Stimulated activated naive CD8-positive, alpha-beta T cell treated with anti-CD3 and anti-CD28 coated beads, Interleukin-15, Interleukin-2, amounts not matched to agents 100 ng/mL and 50 ng/mL, for 24 hours (primary cell): ENCODE data around the gene DOCK3.
"Not testable (repeated sequence)": the region's sequence is repeated elsewhere in the genome, so short reads cannot be mapped to it uniquely, and the experiment has no call there.

ENCODE experiments used
- H3K27ac Mint-ChIP-seq: one replicate; pipeline ENCODE4 v1.8.0; 2021; ENCODE audit warnings: mild to moderate bottlenecking, mixed read lengths
- H3K27me3 Mint-ChIP-seq: one replicate; pipeline ENCODE4 v1.8.0; 2021; ENCODE audit warnings: mixed read lengths
- H3K36me3 Mint-ChIP-seq: one replicate; pipeline ENCODE4 v1.8.0; 2021; ENCODE audit warnings: low read depth, mixed read lengths
- H3K4me1 Mint-ChIP-seq: one replicate; pipeline ENCODE4 v1.8.0; 2021; ENCODE audit warnings: low read depth, mixed read lengths
- H3K4me3 Mint-ChIP-seq: one replicate; pipeline ENCODE4 v1.8.0; 2021; ENCODE audit warnings: mild to moderate bottlenecking, mixed read lengths
- H3K9me3 Mint-ChIP-seq: one replicate; pipeline ENCODE4 v1.8.0; 2021; ENCODE audit warnings: mixed read lengths

The DOCK3 gene

GRCh38 chr3:51276046-51276445, 601.3 kb downstream of the DOCK3 start:
- H3K9me3 Mint-ChIP-seq, result no peaks in the 10 kb centered on the region
- H3K27me3 Mint-ChIP-seq, result no peaks in the 10 kb centered on the region
- H3K4me1 Mint-ChIP-seq, result peaks cover 9% of the 10 kb centered on the region
- no peaks in the 10 kb centered on the region for H3K36me3 Mint-ChIP-seq
- no peak overlapping the region for H3K4me3 Mint-ChIP-seq
- H3K27ac Mint-ChIP-seq, result no peak overlapping the region

DNA sequence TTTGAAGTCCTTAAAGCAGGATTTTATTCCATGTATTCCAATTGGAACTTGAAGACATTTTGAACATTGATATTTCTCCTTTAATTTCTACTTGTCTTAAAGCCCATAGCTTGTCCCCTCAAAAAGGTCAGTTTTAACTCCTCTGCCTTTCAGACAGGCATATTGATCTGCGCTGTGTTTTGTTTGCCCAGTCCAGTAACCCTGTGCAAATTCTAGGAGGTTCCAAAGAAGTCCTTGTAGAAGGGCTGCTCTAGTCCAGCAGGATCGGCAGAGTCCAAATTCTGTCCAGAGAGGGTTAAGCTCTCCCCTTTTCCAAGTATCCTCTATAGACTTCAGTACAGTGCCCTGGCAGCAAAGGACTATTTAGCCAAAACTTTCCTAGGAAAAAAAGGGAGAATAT, 604.7 kb downstream of the DOCK3 start:
- Mint-ChIP-seq H3K27me3 (no peaks in the 10 kb centered on the region), H3K27ac (no peak overlapping the region), H3K36me3 (peaks cover 3% of the 10 kb centered on the region)

GRCh38 chr3:51280176-51280575, 605.4 kb downstream of the DOCK3 start:
- H3K9me3 Mint-ChIP-seq, result peaks cover 3% of the 10 kb centered on the region
- peaks cover 1% of the 10 kb centered on the region for H3K4me1 Mint-ChIP-seq
- no peak overlapping the region for H3K27ac Mint-ChIP-seq
- no peaks in the 10 kb centered on the region for H3K27me3 Mint-ChIP-seq
- no peak overlapping the region for H3K4me3 Mint-ChIP-seq
- peaks cover 3% of the 10 kb centered on the region for H3K36me3 Mint-ChIP-seq

More for the DNA sequence above, 604.7 kb downstream of the DOCK3 start:
- no peak overlapping the region for H3K4me3 Mint-ChIP-seq
- H3K9me3 Mint-ChIP-seq, result no peaks in the 10 kb centered on the region
- peaks cover 4% of the 10 kb centered on the region for H3K4me1 Mint-ChIP-seq

DNA sequence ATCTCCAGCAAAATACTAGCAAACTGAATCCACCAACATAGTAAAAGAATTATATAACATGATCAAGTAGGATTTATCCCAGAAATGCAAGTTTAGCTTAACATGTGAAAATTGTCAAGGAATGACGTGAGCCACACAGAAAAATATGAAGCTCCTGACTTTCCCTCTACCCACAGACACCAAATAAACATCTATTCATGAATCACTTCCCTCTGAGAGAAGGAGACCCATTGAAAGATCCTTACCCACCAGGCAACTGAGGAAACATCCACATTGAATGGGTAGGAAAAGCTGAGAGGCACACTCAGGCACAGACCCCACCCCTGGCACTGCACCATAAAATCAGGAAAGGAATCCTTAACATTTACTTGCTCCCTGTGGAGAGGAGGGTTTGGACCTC, 608.2 kb downstream of the DOCK3 start:
- H3K27ac Mint-ChIP-seq, result no peak overlapping the region
- peaks cover 10% of the 10 kb centered on the region for H3K36me3 Mint-ChIP-seq
- no peak overlapping the region for H3K4me3 Mint-ChIP-seq
- H3K9me3 Mint-ChIP-seq, result peaks cover 18% of the 10 kb centered on the region
- H3K4me1 Mint-ChIP-seq, result no peaks in the 10 kb centered on the region
- H3K27me3 Mint-ChIP-seq, result no peaks in the 10 kb centered on the region

- Mint-ChIP-seq H3K36me3 (peaks cover 10% of the 10 kb centered on the region), H3K27ac (no peak overlapping the region), H3K4me1 (no peaks in the 10 kb centered on the region), H3K9me3 (peaks cover 18% of the 10 kb centered on the region), H3K27me3 (no peaks in the 10 kb centered on the region), H3K4me3 (no peak overlapping the region)
Observed at GRCh38 chr3:51283421-51283820, 608.7 kb downstream of the DOCK3 start.

- H3K4me1 Mint-ChIP-seq, result no peaks in the 10 kb centered on the region
- H3K4me3 Mint-ChIP-seq, result no peak overlapping the region
- H3K27ac Mint-ChIP-seq, result no peak overlapping the region
- H3K9me3 Mint-ChIP-seq, result peaks cover 8% of the 10 kb centered on the region
- no peaks in the 10 kb centered on the region for H3K27me3 Mint-ChIP-seq
- H3K36me3 Mint-ChIP-seq, result no peaks in the 10 kb centered on the region
Observed at GRCh38 chr3:51295625-51296024, 620.9 kb downstream of the DOCK3 start.

- no peaks in the 10 kb centered on the region for H3K4me1 Mint-ChIP-seq
- no peak overlapping the region for H3K27ac Mint-ChIP-seq
- H3K27me3 Mint-ChIP-seq, result no peaks in the 10 kb centered on the region
- peaks cover 6% of the 10 kb centered on the region for H3K9me3 Mint-ChIP-seq
- H3K36me3 Mint-ChIP-seq, result no peaks in the 10 kb centered on the region
- H3K4me3 Mint-ChIP-seq, result no peak overlapping the region
Observed at GRCh38 chr3:51297333-51297732, 622.6 kb downstream of the DOCK3 start.

DNA sequence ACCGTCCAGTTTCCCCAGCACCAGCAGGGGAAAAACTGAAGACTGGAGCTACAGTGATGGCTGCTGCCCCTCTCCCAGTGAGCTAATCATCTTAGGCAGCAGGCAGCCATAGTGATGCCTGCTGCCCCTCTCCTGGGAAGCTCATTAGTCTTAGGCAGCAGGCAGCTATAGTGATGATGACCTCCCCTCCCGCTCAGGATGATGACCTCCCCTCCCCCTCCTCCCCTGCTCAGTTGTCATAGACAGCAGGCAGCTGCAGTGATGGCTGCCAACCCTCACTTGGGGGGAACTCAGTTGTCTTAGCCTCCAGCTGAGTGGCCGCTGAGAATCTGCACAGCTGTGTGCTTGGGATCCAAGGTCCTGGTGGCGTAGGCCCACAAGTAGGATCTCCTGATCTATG, 629.5 kb downstream of the DOCK3 start:
- no peaks in the 10 kb centered on the region for H3K4me1 Mint-ChIP-seq
- H3K36me3 Mint-ChIP-seq, result peaks cover 12% of the 10 kb centered on the region
- H3K27ac Mint-ChIP-seq, result no peak overlapping the region
- peaks cover 21% of the 10 kb centered on the region for H3K9me3 Mint-ChIP-seq
- H3K27me3 Mint-ChIP-seq, result no peaks in the 10 kb centered on the region
- H3K4me3 Mint-ChIP-seq, result no peak overlapping the region

DNA sequence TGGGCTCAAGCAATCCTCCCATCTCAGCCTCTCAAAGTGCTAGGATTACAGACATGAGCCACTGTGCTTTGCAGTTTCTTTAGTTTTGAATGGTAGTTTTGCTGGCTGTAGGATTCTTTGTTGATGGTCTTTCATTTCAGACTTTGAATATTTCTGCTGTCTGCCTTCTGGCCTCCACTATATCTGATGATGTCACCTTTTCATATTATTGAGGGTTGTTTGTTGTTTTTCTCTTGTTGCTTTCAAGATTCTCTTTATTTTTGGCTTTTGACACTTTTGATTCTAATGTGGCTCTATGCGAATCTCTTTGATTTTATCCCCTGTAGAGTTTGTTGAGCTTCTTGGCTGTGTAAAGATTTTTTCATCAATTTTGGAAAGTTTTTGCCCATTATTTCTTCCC, 631.4 kb downstream of the DOCK3 start:
- Mint-ChIP-seq H3K4me1 (no peaks in the 10 kb centered on the region), H3K4me3 (no peak overlapping the region), H3K27ac (no peak overlapping the region), H3K9me3 (peaks cover 21% of the 10 kb centered on the region), H3K27me3 (no peaks in the 10 kb centered on the region), H3K36me3 (peaks cover 12% of the 10 kb centered on the region)

DNA sequence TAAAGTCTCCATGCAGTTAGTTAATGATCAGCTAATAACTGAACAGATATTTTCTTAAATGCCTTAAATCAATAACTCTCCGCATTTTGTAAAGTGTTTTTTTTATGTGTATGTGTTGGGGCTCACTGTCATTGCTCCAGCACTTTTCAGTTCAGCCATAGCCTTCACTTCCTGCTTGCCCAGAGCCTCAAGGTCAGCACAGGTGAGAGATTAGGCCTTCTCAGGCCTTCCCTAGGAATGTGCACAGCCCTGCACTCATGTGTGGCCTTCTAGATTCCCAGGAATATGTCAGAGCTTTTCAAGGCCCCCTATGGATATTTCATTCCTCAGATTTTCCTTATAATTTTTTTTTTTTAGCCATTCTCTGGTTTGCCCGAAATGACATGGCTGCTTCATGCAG, 632.7 kb downstream of the DOCK3 start:
- H3K27ac Mint-ChIP-seq, result no peak overlapping the region
- H3K4me1 Mint-ChIP-seq, result no peaks in the 10 kb centered on the region
- no peaks in the 10 kb centered on the region for H3K27me3 Mint-ChIP-seq
- peaks cover 12% of the 10 kb centered on the region for H3K36me3 Mint-ChIP-seq
- no peak overlapping the region for H3K4me3 Mint-ChIP-seq
- peaks cover 15% of the 10 kb centered on the region for H3K9me3 Mint-ChIP-seq

GRCh38 chr3:51307945-51308607, 633.3 kb downstream of the DOCK3 start:
- not testable (repeated sequence) for H3K36me3 Mint-ChIP-seq, H3K27me3 Mint-ChIP-seq, H3K4me1 Mint-ChIP-seq, H3K27ac Mint-ChIP-seq, H3K4me3 Mint-ChIP-seq
- H3K9me3 Mint-ChIP-seq, result peaks cover 11% of the 10 kb centered on the region

GRCh38 chr3:51311055-51311454, 636.3 kb downstream of the DOCK3 start:
- Mint-ChIP-seq H3K36me3 (peaks cover 6% of the 10 kb centered on the region), H3K4me3 (no peak overlapping the region), H3K4me1 (no peaks in the 10 kb centered on the region), H3K27ac (no peak overlapping the region), H3K9me3 (peaks cover 5% of the 10 kb centered on the region), H3K27me3 (no peaks in the 10 kb centered on the region)

GRCh38 chr3:51328206-51328605, 653.5 kb downstream of the DOCK3 start:
- Mint-ChIP-seq H3K4me1 (no peaks in the 10 kb centered on the region), H3K36me3 (no peaks in the 10 kb centered on the region), H3K27me3 (peaks cover 3% of the 10 kb centered on the region), H3K27ac (no peak overlapping the region), H3K4me3 (no peak overlapping the region), H3K9me3 (no peaks in the 10 kb centered on the region)

- no peaks in the 10 kb centered on the region for H3K36me3 Mint-ChIP-seq
- H3K27ac Mint-ChIP-seq, result no peak overlapping the region
- no peaks in the 10 kb centered on the region for H3K4me1 Mint-ChIP-seq
- H3K27me3 Mint-ChIP-seq, result no peaks in the 10 kb centered on the region
- H3K4me3 Mint-ChIP-seq, result no peak overlapping the region
- no peaks in the 10 kb centered on the region for H3K9me3 Mint-ChIP-seq
Observed at GRCh38 chr3:51330046-51330445, 655.3 kb downstream of the DOCK3 start.

- H3K9me3 Mint-ChIP-seq, result no peaks in the 10 kb centered on the region
- H3K36me3 Mint-ChIP-seq, result no peaks in the 10 kb centered on the region
- no peaks in the 10 kb centered on the region for H3K27me3 Mint-ChIP-seq
- no peak overlapping the region for H3K27ac Mint-ChIP-seq
- H3K4me3 Mint-ChIP-seq, result no peak overlapping the region
- H3K4me1 Mint-ChIP-seq, result no peaks in the 10 kb centered on the region
Observed at GRCh38 chr3:51332156-51332555, 657.4 kb downstream of the DOCK3 start.

DNA sequence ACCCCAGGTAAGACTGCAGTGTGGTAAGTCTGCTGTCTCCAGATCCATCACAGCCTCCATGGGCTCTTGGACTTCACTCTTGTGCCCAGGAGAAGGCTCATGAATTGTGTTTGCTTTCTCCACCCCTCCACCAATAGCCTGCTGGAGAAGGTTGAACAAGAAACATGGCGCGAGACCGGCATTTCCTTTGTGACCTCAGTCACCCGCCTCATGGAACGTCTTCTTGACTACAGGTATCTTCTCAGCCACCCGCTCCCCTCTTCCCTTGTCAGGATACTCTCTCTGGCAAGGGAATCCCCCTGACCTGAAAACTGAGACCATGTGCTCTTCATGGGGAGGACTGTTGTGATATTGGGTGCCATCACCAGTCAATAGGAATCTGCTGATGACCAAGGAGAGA, 658.3 kb downstream of the DOCK3 start:
- no peaks in the 10 kb centered on the region for H3K4me1 Mint-ChIP-seq

More for the DNA sequence above, 658.3 kb downstream of the DOCK3 start:
- H3K9me3 Mint-ChIP-seq, result no peaks in the 10 kb centered on the region
- no peaks in the 10 kb centered on the region for H3K36me3 Mint-ChIP-seq
- no peak overlapping the region for H3K27ac Mint-ChIP-seq
- no peak overlapping the region for H3K4me3 Mint-ChIP-seq
- H3K27me3 Mint-ChIP-seq, result no peaks in the 10 kb centered on the region
